HG02870 (cell line): Measurements from ENCODE around the gene CATSPERB.
"Not testable (repeated sequence)": the region's sequence is repeated elsewhere in the genome, so short reads cannot be mapped to it uniquely, and the experiment has no call there.

ENCODE experiments used
- ATAC-seq: cut with Tn5 transposase; IDR thresholded peaks from one replicate; pipeline ENCODE4 v1.9.1; 2021; ENCODE audit warnings: mild to moderate bottlenecking, moderate library complexity; ENCODE audit not compliant: unreplicated experiment

Gene CATSPERB

GRCh38 chr14:91731986-91732385 lies at the start of gene CATSPERB:
Gene CATSPERB, minus strand, starts transcription at chr14:91732086. Its CDS starts 2,607 bp downstream, at chr14:91729479.
- ATAC-seq, result no peak

GRCh38 chr14:91780452-91780851 lies 48.6 kb upstream of the CATSPERB start:
- ATAC-seq, result no peak

- no peak for ATAC-seq
Measured at GRCh38 chr14:91778217-91778616, 46.3 kb upstream of the CATSPERB start.

- no peak for ATAC-seq
Measured at GRCh38 chr14:91774140-91775096, 42.5 kb upstream of the CATSPERB start.

- no peak for ATAC-seq
Measured at GRCh38 chr14:91770185-91770584, 38.3 kb upstream of the CATSPERB start.

GRCh38 chr14:91755570-91756295 lies 23.8 kb upstream of the CATSPERB start:
- ATAC-seq, result no peak

GRCh38 chr14:91754819-91755218 lies 22.9 kb upstream of the CATSPERB start:
- ATAC-seq, result no peak

- ATAC-seq, result no peak
Measured at GRCh38 chr14:91754185-91754584, 22.3 kb upstream of the CATSPERB start.

- no peak for ATAC-seq
Measured at GRCh38 chr14:91753501-91754128, 21.7 kb upstream of the CATSPERB start.

- ATAC-seq, result no peak
Measured at GRCh38 chr14:91752961-91753360, 21.1 kb upstream of the CATSPERB start.

- no peak for ATAC-seq
Measured at GRCh38 chr14:91751719-91752118, 19.8 kb upstream of the CATSPERB start.

GRCh38 chr14:91750634-91751198 lies 18.8 kb upstream of the CATSPERB start:
- ATAC-seq, result no peak

- ATAC-seq, result no peak
Measured at GRCh38 chr14:91749868-91750267, 18.0 kb upstream of the CATSPERB start.

GRCh38 chr14:91748049-91748448 lies 16.2 kb upstream of the CATSPERB start:
- no peak for ATAC-seq

- ATAC-seq, result no peak
Measured at GRCh38 chr14:91745344-91745743, 13.5 kb upstream of the CATSPERB start.

GRCh38 chr14:91744068-91744480 lies 12.2 kb upstream of the CATSPERB start:
- ATAC-seq, result no peak

- no peak for ATAC-seq
Measured at GRCh38 chr14:91743305-91743653, 11.4 kb upstream of the CATSPERB start.

GRCh38 chr14:91742621-91743304 lies 10.9 kb upstream of the CATSPERB start:
- ATAC-seq, result no peak

- not testable (repeated sequence) for ATAC-seq
Measured at GRCh38 chr14:91739867-91740266, 8.0 kb upstream of the CATSPERB start.

- ATAC-seq, result no peak
Measured at GRCh38 chr14:91737619-91738018, 5.7 kb upstream of the CATSPERB start.
